Tibial nerve (tissue), 4 donors: ENCODE measurements around the gene DIP2A.

ENCODE experiments used
- EP300 ChIP-seq, 2 donors: sonication (generic); formaldehyde crosslinking; IDR thresholded peaks; one replicate each; pipeline ENCODE4 v1.6.1; 2017; ENCODE audit warnings: antibody characterized with exemption in 2 of 2, mild to moderate bottlenecking in 1 of 2
- POLR2A ChIP-seq, 2 donors: fragments of 450-650 bp; IDR thresholded peaks; one replicate each; pipeline ENCODE4 v1.6.1; 2017; ENCODE audit warnings: antibody characterized with exemption in 2 of 2, mild to moderate bottlenecking in 2 of 2, moderate library complexity in 2 of 2
- TF ChIP-seq, protein P1 (sequence below), 5 experiments: fragments of 200-600 bp in 3 of 5; fragments of 450-650 bp in 2 of 5; sonication (generic) in 3 of 5; IDR thresholded peaks; one replicate each; pipeline ENCODE4 v1.5.1; 2016 to 2019; ENCODE audit warnings: antibody characterized with exemption in 5 of 5, mild to moderate bottlenecking in 3 of 5, moderate library complexity in 2 of 5

DNA sequence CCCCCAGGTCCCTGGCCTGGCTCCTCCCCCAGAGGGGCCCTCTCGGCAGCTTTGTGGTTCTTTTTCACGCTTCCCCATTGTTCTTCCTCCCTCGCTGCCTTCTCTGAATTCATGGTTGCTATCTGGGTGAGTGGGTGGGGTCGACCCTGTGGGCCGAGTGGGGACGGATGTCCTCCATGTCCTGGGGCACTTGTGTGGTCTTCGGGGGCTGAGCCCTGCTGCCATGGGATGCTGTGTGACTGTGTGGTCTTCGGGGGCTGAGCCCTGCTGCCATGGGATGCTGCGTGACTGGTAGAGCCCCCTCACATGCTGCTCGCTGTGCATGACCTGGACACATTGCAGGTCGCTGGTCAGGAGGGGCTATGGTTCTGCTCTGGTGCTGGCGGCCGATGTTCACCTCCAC, 21.6 kb upstream of the DIP2A start:
- TF ChIP-seq POLR2A (IDR thresholded peaks at IDR 0.05) (no peak), EP300 (IDR thresholded peaks at IDR 0.05) (no peak)
- TF ChIP-seq, protein P1, sequence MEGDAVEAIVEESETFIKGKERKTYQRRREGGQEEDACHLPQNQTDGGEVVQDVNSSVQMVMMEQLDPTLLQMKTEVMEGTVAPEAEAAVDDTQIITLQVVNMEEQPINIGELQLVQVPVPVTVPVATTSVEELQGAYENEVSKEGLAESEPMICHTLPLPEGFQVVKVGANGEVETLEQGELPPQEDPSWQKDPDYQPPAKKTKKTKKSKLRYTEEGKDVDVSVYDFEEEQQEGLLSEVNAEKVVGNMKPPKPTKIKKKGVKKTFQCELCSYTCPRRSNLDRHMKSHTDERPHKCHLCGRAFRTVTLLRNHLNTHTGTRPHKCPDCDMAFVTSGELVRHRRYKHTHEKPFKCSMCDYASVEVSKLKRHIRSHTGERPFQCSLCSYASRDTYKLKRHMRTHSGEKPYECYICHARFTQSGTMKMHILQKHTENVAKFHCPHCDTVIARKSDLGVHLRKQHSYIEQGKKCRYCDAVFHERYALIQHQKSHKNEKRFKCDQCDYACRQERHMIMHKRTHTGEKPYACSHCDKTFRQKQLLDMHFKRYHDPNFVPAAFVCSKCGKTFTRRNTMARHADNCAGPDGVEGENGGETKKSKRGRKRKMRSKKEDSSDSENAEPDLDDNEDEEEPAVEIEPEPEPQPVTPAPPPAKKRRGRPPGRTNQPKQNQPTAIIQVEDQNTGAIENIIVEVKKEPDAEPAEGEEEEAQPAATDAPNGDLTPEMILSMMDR (IDR thresholded peaks at IDR 0.05), result no peak
